HEK293 (cell line): ENCODE data around the gene DDX39A.

Experiments
- CTCF ChIA-PET: fragments of 350-600 bp; formaldehyde crosslinking; extraction: SDS; loops from one replicate; lab custom pipeline; 2021; ENCODE audit warnings: antibody characterized with exemption; lab: Yijun Ruan, JAX
- POLR2A ChIA-PET: fragments of 300-600 bp; formaldehyde crosslinking; extraction: SDS; loops from one replicate; lab custom pipeline; 2020; ENCODE audit warnings: antibody characterized with exemption, inconsistent platforms; lab: Yijun Ruan, JAX
- H3K27ac ChIP-seq: fragments of 200-500 bp; sonication (Bioruptor generic); 2 replicates; pipeline ENCODE4 v1.5.1; 2014; ENCODE audit warnings: low read depth, low read length, control low read depth, inconsistent platforms; ENCODE audit errors: extremely low read depth
- H3K36me3 ChIP-seq, 2 experiments: fragments of 200-500 bp in 1 of 2; sonication (Bioruptor generic) in 1 of 2; 1 replicate in 1 of 2; 2 replicates in 1 of 2; pipeline ENCODE4 v1.5.1; 2014 to 2017; ENCODE audit warnings: inconsistent platforms in 2 of 2, low read length in 2 of 2; ENCODE audit not compliant: control insufficient read depth in 2 of 2, insufficient read depth in 1 of 2
- H3K4me1 ChIP-seq: fragments of 200-500 bp; sonication (Bioruptor generic); 2 replicates; pipeline ENCODE4 v1.5.1; 2014; ENCODE audit warnings: mild to moderate bottlenecking, low read length, inconsistent platforms; ENCODE audit not compliant: control insufficient read depth, insufficient read depth
- H3K4me3 ChIP-seq: 2 replicates; pipeline ENCODE4 v1.5.1; 2011; ENCODE audit warnings: low read depth, mild to moderate bottlenecking, control low read depth, low read length, moderate library complexity
- H3K9me3 ChIP-seq: fragments of 200-500 bp; sonication (Bioruptor generic); 2 replicates; pipeline ENCODE4 v1.5.1; 2014; ENCODE audit warnings: low read depth, low read length, inconsistent platforms; ENCODE audit not compliant: control insufficient read depth, insufficient read depth
- FEZF1 ChIP-seq: fragments of 450-650 bp; formaldehyde crosslinking; IDR thresholded peaks from 2 replicates; pipeline ENCODE4 v1.5.1; 2016; ENCODE audit warnings: missing biosample characterization, missing genetic modification characterization
- GLI2 ChIP-seq: fragments of 450-650 bp; formaldehyde crosslinking; IDR thresholded peaks from 2 replicates; pipeline ENCODE4; 2017; ENCODE audit warnings: missing biosample characterization, missing genetic modification characterization, low read depth, borderline replicate concordance
- GLI4 ChIP-seq: fragments of 450-650 bp; formaldehyde crosslinking; IDR thresholded peaks from 2 replicates; pipeline ENCODE4 v1.5.1; 2016; ENCODE audit warnings: missing biosample characterization, missing genetic modification characterization
- GLIS1 ChIP-seq: fragments of 450-650 bp; formaldehyde crosslinking; IDR thresholded peaks from 2 replicates; pipeline ENCODE4 v1.5.1; 2016; ENCODE audit warnings: missing biosample characterization, missing genetic modification characterization
- HOXA7 ChIP-seq: sonication (generic); formaldehyde crosslinking; IDR thresholded peaks from 2 replicates; pipeline ENCODE4 v1.8.1; 2022; ENCODE audit warnings: missing genetic modification reagents, borderline replicate concordance
- HOXC10 ChIP-seq: sonication (generic); formaldehyde crosslinking; IDR thresholded peaks from 2 replicates; pipeline ENCODE4 v1.8.1; 2023; ENCODE audit warnings: mild to moderate bottlenecking, missing genetic modification reagents
- KLF7 ChIP-seq: fragments of 450-650 bp; formaldehyde crosslinking; IDR thresholded peaks from 2 replicates; pipeline ENCODE4 v1.5.1; 2016; ENCODE audit warnings: missing biosample characterization, missing genetic modification characterization, borderline replicate concordance
- OVOL3 ChIP-seq: fragments of 450-650 bp; formaldehyde crosslinking; IDR thresholded peaks from 2 replicates; pipeline ENCODE4 v1.5.1; 2016; ENCODE audit warnings: missing biosample characterization, missing genetic modification characterization
- SETDB1 ChIP-seq: IDR thresholded peaks from one replicate; pipeline ENCODE4 v1.6.1; 2017; ENCODE audit warnings: mild to moderate bottlenecking, low read length, moderate library complexity, mixed read lengths; ENCODE audit not compliant: insufficient read length
- SP7 ChIP-seq: fragments of 450-650 bp; formaldehyde crosslinking; IDR thresholded peaks from 2 replicates; pipeline ENCODE4 v1.5.1; 2016; ENCODE audit warnings: missing biosample characterization, missing genetic modification characterization
- YY1 ChIP-seq: fragments of 450-650 bp; formaldehyde crosslinking; IDR thresholded peaks from 2 replicates; pipeline ENCODE4 v1.5.1; 2018; ENCODE audit warnings: missing biosample characterization, missing genetic modification characterization
- YY2 ChIP-seq: fragments of 450-650 bp; formaldehyde crosslinking; IDR thresholded peaks from 2 replicates; pipeline ENCODE4 v1.5.1; 2016; ENCODE audit warnings: missing biosample characterization, missing genetic modification characterization
- ZBTB1 ChIP-seq: fragments of 450-650 bp; formaldehyde crosslinking; IDR thresholded peaks from 2 replicates; pipeline ENCODE4 v1.5.1; 2016; ENCODE audit warnings: missing biosample characterization, missing genetic modification characterization
- ZBTB11 ChIP-seq: fragments of 450-650 bp; formaldehyde crosslinking; conservative IDR thresholded peaks from 2 replicates; pipeline ENCODE4 v1.5.1; 2016; ENCODE audit warnings: low read depth, missing biosample characterization, missing genetic modification characterization
- ZBTB48 ChIP-seq: fragments of 450-650 bp; formaldehyde crosslinking; IDR thresholded peaks from 2 replicates; pipeline ENCODE4 v1.5.1; 2016; ENCODE audit warnings: missing biosample characterization, missing genetic modification characterization
- ZFP37 ChIP-seq: fragments of 450-650 bp; formaldehyde crosslinking; IDR thresholded peaks from 2 replicates; pipeline ENCODE4 v1.5.1; 2016; ENCODE audit warnings: missing biosample characterization, missing genetic modification characterization
- ZNF211 ChIP-seq: fragments of 450-650 bp; formaldehyde crosslinking; IDR thresholded peaks from 2 replicates; pipeline ENCODE4 v1.5.1; 2016; ENCODE audit warnings: low read depth, missing biosample characterization, missing genetic modification characterization
- ZNF248 ChIP-seq: fragments of 450-650 bp; formaldehyde crosslinking; IDR thresholded peaks from 2 replicates; pipeline ENCODE4 v1.5.1; 2017; ENCODE audit warnings: missing biosample characterization, missing genetic modification characterization
- ZNF324 ChIP-seq: fragments of 450-650 bp; formaldehyde crosslinking; IDR thresholded peaks from 2 replicates; pipeline ENCODE4 v1.5.1; 2016; ENCODE audit warnings: missing biosample characterization, missing genetic modification characterization
- ZNF449 ChIP-seq: fragments of 450-650 bp; formaldehyde crosslinking; IDR thresholded peaks from 2 replicates; pipeline ENCODE4 v1.5.1; 2017; ENCODE audit warnings: missing biosample characterization, mild to moderate bottlenecking, missing genetic modification characterization, moderate library complexity
- ZNF501 ChIP-seq: fragments of 450-650 bp; formaldehyde crosslinking; IDR thresholded peaks from 2 replicates; pipeline ENCODE4 v1.5.1; 2016; ENCODE audit warnings: missing biosample characterization, missing genetic modification characterization
- ZNF561 ChIP-seq: fragments of 450-650 bp; IDR thresholded peaks from 2 replicates; pipeline ENCODE4 v1.5.1; 2018; ENCODE audit warnings: missing biosample characterization, missing genetic modification characterization, borderline replicate concordance
- ZNF610 ChIP-seq: fragments of 450-650 bp; formaldehyde crosslinking; IDR thresholded peaks from 2 replicates; pipeline ENCODE4 v1.5.1; 2016; ENCODE audit warnings: missing biosample characterization, missing genetic modification characterization, borderline replicate concordance
- ZNF624 ChIP-seq: fragments of 450-650 bp; formaldehyde crosslinking; IDR thresholded peaks from 2 replicates; pipeline ENCODE4 v1.5.1; 2017; ENCODE audit warnings: missing biosample characterization, missing genetic modification characterization
- ZNF660 ChIP-seq: fragments of 450-650 bp; IDR thresholded peaks from 2 replicates; pipeline ENCODE4 v1.5.1; 2018; ENCODE audit warnings: missing biosample characterization, mild to moderate bottlenecking, missing genetic modification characterization
- ZNF664 ChIP-seq: fragments of 450-650 bp; formaldehyde crosslinking; IDR thresholded peaks from 2 replicates; pipeline ENCODE4 v1.5.1; 2016; ENCODE audit warnings: missing biosample characterization, missing genetic modification characterization
- ZNF707 ChIP-seq: fragments of 450-650 bp; formaldehyde crosslinking; IDR thresholded peaks from 2 replicates; pipeline ENCODE4 v1.5.1; 2016; ENCODE audit warnings: missing biosample characterization, missing genetic modification characterization
- ZNF830 ChIP-seq: fragments of 450-650 bp; IDR thresholded peaks from 2 replicates; pipeline ENCODE4 v1.5.0; 2018; ENCODE audit warnings: missing biosample characterization, missing genetic modification characterization, low read depth, mild to moderate bottlenecking, moderate library complexity
- TF ChIP-seq, protein P1 (sequence below): fragments of 450-650 bp; formaldehyde crosslinking; IDR thresholded peaks from 2 replicates; pipeline ENCODE4 v1.5.1; 2016; ENCODE audit warnings: missing biosample characterization, missing genetic modification characterization
- TF ChIP-seq, protein P2 (sequence below): fragments of 450-650 bp; IDR thresholded peaks from 2 replicates; pipeline ENCODE4 v1.5.1; 2018; ENCODE audit warnings: missing biosample characterization, mild to moderate bottlenecking, missing genetic modification characterization
- TF ChIP-seq, protein P3 (sequence below): fragments of 450-650 bp; formaldehyde crosslinking; IDR thresholded peaks from 2 replicates; pipeline ENCODE4 v1.5.1; 2016; ENCODE audit warnings: missing biosample characterization, missing genetic modification characterization

The DDX39A gene

GRCh38 chr19:14418856-14419105 lies 360 bp downstream of the DDX39A start:
- peaks cover 15 to 22% of the 10 kb centered on the region in 2 experiments; a peak in 2 of 3 replicates for H3K36me3 ChIP-seq
- peaks cover 13% of the 10 kb centered on the region for H3K4me1 ChIP-seq
- ChIA-PET CTCF (interaction anchor here (1.0 kb wide), 1 partner anchor 62 kb away, joined by 3 read pairs; no protein-coding TSS in a partner anchor), POLR2A (interaction anchor here (0.7 to 2.1 kb wide), 3 partner anchors 9 to 15 kb away, joined by 3 to 4 read pairs (median 3); no protein-coding TSS in a partner anchor)
- H3K27ac ChIP-seq: peak overlapping the region; percentile 74
- H3K9me3 ChIP-seq: no peaks in the 10 kb centered on the region
- peak; percentile 59; the same call in 1 of the 2 replicates for TF ChIP-seq ZBTB48 (tag by site-specific recombination)
- TF ChIP-seq YY1 (tag by site-specific recombination): peak; percentile 37; the same call in 1 of the 2 replicates
- TF ChIP-seq SP7 (tag by site-specific recombination): no peak
- 0 out of 2 replicates have a peak, but pooled peaks have one; percentile 34 for TF ChIP-seq KLF7 (tag by site-specific recombination)
- no peak for TF ChIP-seq SETDB1
- TF ChIP-seq ZNF610 (tag by site-specific recombination): no peak
- TF ChIP-seq FEZF1 (tag by site-specific recombination): no peak
- TF ChIP-seq ZNF501: peak; percentile 24; the same call in 1 of the 2 replicates
- TF ChIP-seq, protein P1, sequence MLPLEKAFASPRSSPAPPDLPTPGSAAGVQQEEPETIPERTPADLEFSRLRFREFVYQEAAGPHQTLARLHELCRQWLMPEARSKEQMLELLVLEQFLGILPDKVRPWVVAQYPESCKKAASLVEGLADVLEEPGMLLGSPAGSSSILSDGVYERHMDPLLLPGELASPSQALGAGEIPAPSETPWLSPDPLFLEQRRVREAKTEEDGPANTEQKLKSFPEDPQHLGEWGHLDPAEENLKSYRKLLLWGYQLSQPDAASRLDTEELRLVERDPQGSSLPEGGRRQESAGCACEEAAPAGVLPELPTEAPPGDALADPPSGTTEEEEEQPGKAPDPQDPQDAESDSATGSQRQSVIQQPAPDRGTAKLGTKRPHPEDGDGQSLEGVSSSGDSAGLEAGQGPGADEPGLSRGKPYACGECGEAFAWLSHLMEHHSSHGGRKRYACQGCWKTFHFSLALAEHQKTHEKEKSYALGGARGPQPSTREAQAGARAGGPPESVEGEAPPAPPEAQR (tag by site-specific recombination): no peak
- TF ChIP-seq GLI4: 0 out of 2 replicates have a peak, but pooled peaks have one; percentile 57
- no peak for TF ChIP-seq ZNF707
- 0 out of 2 replicates have a peak, but pooled peaks have one; percentile 62 for TF ChIP-seq ZNF660 (tag by site-specific recombination)
- no peak for TF ChIP-seq GLI2 (tag by site-specific recombination)
- no peak; the same call in 1 of the 2 replicates for TF ChIP-seq ZBTB11 (tag by site-specific recombination)
- TF ChIP-seq, protein P2, sequence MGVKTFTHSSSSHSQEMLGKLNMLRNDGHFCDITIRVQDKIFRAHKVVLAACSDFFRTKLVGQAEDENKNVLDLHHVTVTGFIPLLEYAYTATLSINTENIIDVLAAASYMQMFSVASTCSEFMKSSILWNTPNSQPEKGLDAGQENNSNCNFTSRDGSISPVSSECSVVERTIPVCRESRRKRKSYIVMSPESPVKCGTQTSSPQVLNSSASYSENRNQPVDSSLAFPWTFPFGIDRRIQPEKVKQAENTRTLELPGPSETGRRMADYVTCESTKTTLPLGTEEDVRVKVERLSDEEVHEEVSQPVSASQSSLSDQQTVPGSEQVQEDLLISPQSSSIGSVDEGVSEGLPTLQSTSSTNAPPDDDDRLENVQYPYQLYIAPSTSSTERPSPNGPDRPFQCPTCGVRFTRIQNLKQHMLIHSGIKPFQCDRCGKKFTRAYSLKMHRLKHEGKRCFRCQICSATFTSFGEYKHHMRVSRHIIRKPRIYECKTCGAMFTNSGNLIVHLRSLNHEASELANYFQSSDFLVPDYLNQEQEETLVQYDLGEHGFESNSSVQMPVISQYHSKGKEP: no peak
- TF ChIP-seq ZNF664: no peak
- 0 out of 2 replicates have a peak, but pooled peaks have one; percentile 22 for TF ChIP-seq ZBTB1
- no peak for TF ChIP-seq HOXC10 (CRISPR knock-in tag)
- no peak for TF ChIP-seq ZFP37 (tag by site-specific recombination)
- TF ChIP-seq, protein P3, sequence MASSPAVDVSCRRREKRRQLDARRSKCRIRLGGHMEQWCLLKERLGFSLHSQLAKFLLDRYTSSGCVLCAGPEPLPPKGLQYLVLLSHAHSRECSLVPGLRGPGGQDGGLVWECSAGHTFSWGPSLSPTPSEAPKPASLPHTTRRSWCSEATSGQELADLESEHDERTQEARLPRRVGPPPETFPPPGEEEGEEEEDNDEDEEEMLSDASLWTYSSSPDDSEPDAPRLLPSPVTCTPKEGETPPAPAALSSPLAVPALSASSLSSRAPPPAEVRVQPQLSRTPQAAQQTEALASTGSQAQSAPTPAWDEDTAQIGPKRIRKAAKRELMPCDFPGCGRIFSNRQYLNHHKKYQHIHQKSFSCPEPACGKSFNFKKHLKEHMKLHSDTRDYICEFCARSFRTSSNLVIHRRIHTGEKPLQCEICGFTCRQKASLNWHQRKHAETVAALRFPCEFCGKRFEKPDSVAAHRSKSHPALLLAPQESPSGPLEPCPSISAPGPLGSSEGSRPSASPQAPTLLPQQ (tag by site-specific recombination): 0 out of 2 replicates have a peak, but pooled peaks have one; percentile 13
- no peak for TF ChIP-seq HOXA7 (CRISPR knock-in tag)
- TF ChIP-seq YY2 (tag by site-specific recombination): no peak
- TF ChIP-seq GLIS1: no peak
- no peak; the same call in 1 of the 2 replicates for TF ChIP-seq ZNF449 (tag by site-specific recombination)
- no peak for TF ChIP-seq ZNF211
- TF ChIP-seq ZNF830 (tag by site-specific recombination): no peak
- TF ChIP-seq ZNF248 (tag by site-specific recombination): no peak
- TF ChIP-seq OVOL3 (tag by site-specific recombination): 0 out of 2 replicates have a peak, but pooled peaks have one; percentile 7
- TF ChIP-seq ZNF561 (tag by site-specific recombination): 0 out of 2 replicates have a peak, but pooled peaks have one; percentile 5
- TF ChIP-seq ZNF324 (tag by site-specific recombination): no peak
- no peak for TF ChIP-seq ZNF624 (tag by site-specific recombination)
- peak overlapping the region; percentile 92 for H3K4me3 ChIP-seq
